Measurements from ENCODE around the gene DICER1.
"Not testable (repeated sequence)": the region's sequence is repeated elsewhere in the genome, so short reads cannot be mapped to it uniquely, and the experiment has no call there.

The DICER1 gene

DNA sequence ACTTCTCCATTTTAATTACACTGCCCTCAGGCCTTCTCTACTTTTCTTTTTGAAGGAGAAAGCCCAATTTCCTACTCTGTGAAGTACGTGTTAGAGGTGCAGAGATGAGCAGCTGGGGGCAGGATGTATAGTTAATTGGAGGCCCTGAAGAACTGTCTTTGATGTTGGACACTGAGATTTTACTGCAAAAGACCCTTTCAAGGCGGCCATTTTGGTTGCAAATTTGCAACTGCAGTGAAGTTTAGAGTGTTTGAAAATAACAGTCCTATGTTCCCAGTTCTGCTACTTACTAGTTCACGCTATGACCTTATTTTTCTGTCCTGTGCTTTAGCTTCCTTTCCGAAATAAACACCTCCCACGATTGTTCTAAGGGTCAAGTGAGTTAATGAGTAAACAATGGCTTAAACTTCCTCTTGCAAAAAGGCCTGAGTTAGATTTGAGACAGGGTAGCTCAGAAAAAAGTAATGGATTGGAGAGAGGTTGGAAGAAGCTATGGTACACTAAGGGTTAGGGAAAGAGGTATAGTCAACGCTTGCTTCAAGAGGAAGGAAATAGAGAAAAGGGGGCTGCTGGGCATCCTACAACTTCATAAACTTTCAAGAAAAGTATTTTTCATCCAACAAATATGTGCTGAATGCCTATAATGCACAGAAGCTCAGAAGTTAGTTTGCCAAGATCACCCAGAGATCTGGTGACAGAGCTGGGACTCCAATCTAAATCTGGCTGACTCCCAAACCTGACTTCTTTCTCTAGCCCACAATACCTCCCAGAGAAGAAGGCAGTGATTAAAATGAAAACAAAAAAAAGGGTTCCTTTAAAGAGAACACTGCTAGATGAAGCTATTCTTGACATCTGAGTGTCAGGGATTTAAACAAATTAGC is 26.4 kb upstream of the DICER1 start:
- no peak for DNase-seq

DNA sequence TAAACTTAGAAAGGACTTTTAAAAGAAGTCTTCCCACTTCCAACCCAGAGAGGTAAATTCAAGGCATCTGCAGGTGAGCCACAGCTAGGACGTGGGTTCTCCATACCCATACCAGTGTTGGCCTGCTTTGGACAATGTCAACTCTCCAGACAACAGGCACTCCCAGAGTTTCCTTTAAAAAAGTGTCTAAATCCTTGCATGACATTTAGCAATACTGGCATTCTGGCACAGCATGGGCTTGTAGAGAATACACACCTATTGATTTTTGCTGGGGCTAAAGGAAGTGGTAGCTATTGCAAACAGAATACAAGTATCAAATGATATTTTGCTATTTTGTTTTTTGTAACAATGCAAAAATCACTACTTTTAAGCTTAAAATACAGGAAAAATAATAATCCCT is 25.8 kb upstream of the DICER1 start:
- DNase-seq = no peak

DNA sequence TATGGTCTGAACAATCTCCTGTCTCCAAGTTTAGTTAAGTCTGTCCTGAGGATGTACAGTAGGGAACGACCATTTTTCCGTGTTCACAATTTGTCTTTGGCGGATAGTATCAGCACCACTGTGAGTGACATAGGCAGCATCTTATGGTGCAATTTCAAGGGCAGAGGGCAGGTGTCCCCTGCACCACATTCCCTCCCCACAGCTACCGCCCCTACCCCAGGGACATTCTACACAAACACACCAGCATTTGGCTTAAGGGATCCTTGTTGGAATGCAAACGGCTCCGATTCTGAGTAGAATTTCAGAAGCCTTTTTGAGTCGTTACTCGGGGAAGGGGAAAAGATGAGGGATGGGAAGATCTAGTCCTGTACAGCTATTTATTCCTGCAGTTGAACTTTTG is 25.1 kb upstream of the DICER1 start:
- no peak for DNase-seq

DNA sequence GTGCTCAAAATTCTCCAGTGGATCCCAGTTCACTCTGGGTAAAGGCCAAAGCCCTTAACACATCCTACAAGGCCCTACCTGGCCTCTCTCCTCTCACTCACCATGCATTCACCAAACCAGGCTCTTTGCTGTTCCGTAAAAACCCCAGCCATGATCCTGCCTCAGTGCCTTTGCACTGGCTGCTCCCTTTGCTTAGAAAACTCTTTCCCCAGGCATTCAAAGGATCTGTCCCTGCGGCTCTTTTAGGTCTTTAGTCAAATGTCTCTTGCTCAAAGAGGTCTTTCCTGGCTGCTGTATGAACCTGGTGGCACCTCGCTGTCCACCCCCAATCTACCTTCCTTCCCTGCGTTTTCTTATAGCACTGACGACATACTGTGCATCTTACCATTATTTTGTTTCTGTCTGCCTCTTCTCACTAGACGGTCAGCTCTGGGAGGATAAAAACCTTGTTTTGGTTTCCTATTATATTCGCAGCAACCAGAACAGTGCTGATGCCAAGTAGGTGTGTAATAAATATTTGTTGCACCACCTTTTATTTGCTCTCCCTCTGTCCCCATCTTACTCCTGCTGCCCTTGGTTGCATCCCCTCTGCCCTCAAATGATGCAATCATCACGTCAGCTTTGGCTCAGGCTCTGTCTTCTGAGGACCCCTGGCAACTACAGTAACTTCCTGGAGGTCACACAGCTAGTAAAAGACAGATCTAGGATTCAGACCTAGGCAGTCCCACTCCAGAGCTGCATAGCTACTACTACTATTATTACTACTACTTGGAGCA is 23.8 kb upstream of the DICER1 start:
- DNase-seq = no peak

DNA sequence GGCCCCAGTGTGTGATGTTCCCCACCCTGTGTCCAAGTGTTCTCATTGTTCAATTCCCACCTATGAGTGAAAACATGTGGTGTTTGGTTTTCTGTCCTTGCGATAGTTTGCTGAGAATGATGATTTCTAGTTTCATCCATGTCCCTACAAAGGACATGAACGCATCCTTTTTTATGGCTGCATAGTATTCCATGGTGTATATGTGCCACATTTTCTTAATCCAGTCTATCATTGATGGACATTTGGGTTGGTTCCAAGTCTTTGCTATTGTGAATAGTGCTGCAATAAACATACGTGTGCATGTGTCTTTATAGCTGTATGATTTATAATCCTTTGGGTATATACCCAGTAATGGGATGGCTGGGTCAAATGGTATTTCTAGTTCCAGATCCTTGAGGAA is 18.3 kb upstream of the DICER1 start:
- DNase-seq = not testable (repeated sequence)

DNA sequence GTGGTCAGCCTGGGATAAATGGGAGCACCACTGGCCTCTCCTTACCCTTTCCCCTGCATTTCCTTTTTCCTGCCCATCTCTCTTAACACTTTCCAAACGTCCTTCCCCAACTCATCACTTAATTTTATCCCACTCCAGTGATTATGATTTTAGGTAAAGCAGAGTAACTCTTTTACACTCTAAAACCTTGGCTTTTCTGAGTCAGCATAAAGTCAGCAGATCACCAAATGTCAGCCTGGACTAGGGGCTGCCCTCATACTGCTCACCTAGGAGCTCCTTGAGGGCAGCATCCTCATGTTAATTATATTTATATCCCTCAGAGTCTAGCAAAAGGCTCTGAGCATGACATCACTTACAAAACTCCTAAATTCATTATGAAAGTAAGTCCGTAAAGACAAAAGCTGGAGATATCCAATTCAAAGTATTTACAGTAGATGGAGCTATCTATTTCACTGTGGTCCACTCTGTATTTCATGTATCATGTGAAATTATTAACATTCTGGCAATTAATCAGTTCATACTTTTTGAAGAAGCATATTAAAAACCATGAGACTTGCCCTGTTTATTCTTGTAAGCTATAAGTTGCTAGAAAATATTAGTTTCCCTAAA is 17.0 kb upstream of the DICER1 start:
- no peak for DNase-seq

DNA sequence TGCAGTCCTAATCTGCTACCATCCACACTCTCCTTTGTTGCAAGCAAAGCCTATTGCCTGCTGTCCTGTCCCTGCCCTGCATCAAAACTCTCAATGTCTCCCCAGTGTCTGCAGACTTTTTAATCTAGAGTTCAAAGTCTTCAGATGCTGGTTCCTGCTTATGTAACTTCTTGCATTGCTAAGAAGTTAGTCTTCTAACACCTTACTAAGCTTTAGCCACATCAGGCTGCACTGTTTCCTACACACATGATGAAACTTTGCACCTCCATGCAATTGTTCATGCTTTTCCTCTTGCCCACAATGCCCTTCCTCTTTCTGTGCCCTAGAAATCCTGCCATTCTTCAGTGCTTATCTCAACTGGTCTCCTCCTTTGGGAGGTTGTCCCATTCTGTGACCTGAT is 16.2 kb upstream of the DICER1 start:
- no peak for DNase-seq

DNA sequence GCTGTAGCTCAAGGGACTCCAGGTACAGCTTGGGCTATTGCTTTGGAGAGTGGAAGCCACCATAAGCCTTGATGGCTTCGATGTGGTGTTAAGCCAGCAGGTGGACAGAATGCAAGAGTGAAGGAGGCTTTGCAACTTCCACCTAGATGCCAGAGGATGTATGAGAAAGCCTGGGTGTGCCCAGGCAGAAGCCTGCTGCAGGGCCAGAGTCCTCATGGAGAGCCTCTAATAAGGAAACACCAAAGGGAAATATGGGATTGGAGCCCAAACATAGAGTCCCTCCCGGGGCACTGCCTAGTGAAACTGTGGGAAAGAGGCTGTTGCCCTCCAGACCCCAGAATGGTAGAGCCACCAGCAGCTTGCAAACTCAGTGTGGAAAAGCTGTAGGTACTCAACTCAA is 9.8 kb upstream of the DICER1 start:
- DNase-seq = no peak

DNA sequence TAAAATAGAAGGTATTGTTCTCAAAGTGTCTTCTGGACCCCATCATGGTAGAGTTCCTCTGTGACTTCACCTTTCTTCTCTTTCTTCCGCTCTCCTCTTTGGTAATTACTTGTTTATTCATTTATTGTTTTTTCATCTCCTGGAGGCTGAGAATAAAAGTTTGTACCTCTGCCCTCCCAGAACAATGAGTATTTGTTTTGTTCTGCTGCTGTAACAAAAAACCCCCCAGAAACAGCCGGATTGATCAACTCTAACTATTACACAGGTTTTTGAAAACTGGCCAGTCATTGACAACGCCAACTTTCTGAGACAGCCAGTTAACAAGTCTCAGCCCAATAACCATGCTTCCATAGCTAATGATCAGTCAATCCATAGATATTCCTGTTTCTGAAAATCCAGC is 8.2 kb upstream of the DICER1 start:
- no peak for DNase-seq

DNA sequence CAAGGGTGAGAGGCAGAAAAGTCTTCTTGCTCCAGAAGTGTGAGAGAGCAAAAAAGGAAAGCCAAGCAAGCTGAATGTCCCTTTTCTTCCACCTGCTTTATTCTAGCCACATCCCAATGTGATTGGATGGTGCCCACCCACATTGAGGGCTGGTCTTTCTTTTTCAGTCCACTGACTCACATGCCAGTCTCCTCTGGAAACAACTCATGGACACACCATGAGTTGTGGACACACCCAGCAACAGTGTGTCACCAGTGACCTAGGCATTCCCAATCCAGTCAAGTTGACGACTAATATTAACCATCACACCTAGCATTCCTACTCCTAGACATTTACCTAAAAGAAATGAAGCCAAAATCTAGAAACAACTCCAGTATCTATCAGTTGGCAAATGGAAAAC is 7.2 kb upstream of the DICER1 start:
- no peak for DNase-seq

DNA sequence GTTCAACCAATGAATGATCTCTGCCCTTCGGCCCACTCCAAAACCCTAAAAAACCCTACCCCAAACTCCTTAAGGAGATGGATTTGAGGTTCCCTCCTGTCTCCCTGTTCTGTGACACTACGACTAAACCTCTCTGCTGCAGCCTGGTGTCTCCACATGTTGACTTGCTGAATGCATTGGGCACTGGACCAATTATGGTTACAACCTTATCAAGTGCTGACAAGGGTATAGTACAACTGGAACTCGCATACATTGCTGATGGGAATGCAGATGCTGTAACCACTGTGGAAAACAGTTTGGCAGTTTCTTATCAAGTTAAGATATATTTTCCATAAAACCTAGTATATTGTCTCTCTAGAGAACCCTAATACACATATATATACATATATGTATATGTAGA is 6.3 kb upstream of the DICER1 start:
- no peak for DNase-seq

DNA sequence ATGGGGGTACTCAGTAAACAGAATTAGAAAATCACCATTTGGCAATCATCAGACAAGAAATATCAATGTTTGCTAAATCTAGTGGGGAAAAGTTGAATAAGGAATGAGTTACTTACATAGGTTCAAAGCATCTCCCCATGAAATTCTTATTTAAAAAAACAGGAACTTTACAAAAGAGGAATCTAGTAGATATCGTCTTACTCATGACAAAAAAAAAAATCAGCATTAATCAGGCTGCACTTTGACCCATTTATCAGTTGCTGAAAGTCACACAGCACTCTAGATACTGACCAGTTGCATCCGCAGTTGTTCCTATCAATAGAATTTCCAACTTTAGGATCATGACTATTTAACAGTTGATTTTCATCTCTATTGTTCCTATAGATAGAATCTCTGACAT is 5.8 kb upstream of the DICER1 start:
- DNase-seq = no peak

DNA sequence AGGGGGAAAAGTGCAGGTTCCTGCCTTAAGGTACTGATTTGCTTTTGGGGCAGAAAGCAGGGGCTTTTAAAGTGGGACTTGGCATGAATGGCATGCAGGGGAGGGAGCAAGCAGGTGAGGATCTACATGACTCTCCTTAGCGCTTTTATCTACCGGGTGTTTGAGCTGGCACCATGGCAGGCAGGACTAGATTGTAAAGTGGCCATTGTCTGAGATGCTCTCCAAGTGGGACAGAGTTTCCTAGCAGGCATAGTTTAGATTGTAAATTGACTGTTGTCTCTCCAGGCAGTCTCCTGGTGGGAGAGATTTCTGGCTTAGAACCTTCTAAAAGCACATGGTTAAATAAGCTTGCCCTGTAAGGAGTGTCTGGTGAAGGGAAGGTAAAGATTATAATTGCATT is 5.3 kb upstream of the DICER1 start:
- DNase-seq = no peak

DNA sequence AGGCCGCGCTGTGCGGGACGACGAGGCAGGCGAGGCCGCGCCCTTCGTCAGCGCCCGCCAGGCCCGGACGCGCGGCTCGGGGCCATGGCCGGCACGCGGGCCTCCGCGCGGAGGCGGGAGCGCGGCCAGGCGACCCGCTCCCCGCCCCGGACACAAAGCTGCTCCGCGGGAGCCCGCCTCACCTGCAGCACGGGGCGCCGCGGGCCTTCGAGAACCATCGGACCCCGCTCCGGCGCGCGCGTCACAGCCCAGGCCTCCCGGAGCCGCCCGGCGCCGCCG is 342 bp downstream of the DICER1 start:
- no peak for DNase-seq

DNA sequence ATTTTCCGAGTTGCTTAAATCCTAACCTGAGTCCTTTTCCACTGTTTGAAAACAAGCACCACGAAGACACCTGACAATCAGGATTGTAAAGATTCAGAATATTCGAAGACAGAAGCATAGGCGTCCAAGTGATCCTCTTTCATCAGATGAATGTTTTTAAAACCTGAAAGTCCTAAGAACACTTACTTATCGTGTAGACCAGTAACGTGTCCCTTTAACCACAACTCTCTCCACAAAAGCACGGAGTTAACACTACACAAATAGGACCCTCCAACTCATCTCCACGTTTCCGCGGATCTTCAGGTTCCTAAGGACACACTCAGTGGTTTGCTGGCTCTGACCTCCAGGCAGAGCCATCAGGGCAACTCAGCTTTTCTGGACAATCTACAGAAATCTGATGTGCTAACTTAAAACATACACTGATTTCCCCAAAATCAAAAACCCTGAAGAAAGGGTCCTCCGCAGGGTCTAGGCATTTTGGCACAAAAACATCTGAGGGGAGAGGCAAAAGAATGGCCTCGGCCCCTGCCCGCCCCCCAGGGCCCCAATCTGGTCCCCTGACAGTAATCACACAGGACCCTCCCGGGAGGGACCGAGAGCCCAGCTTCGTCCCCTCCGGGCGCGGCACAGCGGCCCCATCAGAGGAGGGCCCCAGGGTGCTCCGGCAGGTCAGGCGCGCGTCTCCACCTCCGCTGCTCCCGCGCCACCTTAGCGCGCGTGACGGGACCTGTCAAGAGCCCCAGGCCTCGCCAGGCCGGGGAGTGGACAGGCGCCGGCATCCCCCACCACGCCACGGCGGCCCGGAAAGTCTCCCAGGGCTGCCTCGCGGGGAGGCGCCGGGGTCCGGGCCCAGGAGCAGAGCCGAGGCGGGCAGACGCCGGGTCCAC is 925 bp downstream of the DICER1 start:
- DNase-seq = no peak

DNA sequence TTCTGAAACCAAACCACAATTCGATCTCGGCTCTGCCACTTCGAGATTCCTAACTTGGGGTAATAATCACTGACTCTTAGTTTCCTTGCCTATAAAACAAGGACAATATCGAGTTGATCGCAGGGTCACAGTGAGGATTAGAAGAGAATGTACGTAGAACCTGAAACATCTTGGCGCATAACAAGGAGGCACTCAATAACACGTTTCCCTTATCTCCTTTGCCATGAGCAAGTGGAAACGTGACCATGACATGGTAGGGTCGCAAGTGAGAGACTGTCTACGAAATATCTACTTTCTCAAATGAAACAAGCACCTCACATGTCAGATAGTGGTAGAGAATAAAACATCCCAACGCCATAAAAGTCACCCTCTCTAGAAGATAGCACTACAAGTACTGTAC is 2.3 kb downstream of the DICER1 start:
- no peak for DNase-seq

DNA sequence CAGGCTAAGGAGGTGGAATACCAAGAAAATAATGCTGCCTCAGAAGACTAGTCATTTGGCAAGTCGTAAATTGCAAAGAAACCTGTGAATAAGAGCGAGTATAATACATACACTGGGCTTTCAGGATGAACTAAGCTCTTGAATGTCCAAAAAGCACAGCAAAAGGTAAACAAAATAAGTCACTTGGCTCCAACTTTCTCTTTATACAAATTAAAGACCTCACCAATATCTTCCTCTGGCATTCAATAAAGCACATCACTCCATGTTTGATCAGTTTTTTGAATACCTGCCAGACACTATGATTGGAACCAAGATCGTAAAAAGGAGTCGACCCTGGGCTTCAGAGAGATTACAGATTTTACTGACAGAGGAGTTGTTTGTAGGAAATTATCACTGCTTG is 3.5 kb downstream of the DICER1 start:
- no peak for DNase-seq

DNA sequence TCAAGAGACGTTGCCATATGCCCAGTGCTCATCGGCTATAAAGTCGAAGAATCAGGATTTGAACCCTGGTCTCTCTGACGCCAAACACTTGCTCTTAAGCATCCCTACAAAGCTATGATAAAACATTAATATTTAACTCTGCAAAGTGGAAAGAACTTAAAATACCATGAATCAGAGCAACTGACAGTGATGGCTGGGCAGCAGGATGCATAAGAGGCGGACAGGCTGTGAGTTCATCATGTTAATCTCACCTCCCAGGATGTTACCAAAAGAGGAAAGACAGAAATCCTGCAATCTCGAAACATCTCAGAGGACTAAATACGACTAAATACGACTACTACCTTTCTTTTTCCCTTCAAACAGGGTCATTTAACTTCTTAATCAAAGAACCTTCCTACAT is 5.8 kb downstream of the DICER1 start:
- no peak for DNase-seq

DNA sequence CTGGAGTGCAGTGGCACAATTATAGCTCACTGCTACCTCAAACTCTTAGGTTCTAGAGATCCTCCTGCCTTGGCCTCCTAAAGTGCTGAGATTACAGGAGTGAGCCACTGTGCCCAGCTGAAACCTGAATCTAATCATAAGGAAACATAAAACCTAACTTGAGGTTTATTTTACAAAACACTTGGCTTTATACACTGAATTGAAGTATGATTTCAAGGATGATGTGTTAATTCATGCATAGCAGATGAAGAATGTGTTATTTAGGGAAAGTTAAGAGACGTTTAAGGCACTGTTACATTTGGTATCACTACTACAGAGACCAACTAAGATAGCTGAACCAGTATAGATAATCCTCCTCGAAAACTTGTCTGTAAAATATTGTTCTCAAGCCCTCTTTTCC is 6.4 kb downstream of the DICER1 start:
- no peak for DNase-seq

DNA sequence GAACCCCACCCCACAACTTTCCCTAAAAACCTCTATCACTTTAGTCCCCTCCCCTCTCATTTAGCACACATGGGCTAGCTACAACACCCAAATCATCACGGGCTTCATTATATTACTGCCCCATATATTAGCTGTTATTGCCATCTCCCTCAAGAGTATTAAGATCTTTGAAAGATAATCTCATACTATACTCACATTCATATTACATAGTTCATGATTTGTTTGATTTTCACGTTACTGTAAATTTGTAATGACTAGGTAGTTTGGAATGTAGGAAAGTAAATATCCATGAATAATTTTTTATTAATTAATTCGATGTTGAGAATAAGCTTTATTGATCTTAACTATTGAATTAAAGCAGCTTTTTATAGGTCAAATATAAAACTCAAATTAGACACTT is 7.9 kb downstream of the DICER1 start:
- DNase-seq = no peak

DNA sequence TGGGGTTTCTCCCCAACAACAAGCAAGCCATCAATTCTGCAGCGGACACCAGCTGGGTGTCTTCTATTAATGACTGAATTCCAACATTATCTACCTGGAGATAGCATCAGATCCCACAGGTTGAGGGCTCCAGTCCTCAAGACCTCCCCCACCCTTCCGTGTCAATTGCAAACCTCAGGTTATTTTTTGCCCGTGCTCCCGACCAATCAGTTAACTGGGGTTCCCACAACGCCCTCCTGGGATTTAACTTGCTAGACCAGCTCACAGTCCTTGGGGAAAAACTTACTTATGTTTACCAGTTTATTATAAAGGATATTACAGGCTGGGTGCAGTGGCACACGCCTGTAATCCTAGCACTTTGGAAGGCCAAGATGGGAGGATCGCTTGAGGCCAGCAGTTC is 9.7 kb downstream of the DICER1 start:
- DNase-seq = no peak

DNA sequence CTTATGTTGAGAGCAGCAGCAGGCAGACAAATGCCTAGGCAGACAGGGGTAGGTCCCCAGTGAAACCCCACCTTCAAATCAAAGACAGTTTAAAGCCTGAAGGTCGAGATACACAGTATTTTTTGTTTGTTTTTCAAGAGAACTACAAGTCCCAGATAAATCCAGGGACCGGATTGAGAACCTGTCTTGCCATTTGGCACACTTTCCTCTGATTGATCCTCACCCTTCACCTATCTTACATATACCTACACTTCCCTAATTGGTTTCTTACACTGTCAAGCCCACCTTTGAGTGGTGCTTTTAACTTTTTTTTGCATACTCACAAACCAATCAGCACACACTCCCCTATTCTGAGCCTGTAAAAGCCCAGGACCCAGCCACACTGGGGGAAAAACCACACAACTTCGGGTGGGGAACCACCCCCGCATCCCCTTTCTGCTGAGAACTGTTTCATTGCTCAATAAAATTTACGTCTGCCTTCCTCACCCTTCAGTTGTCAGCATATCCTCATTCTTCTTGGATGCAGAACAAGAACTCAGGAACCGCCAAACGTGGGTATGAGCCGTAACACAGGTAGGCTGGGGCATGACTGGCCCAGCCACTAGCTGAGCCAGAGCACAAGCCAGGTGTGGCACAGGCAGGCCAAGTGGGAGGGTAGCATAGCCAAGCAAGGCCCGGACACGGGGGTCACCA is 11.1 kb downstream of the DICER1 start:
- no peak for DNase-seq

DNA sequence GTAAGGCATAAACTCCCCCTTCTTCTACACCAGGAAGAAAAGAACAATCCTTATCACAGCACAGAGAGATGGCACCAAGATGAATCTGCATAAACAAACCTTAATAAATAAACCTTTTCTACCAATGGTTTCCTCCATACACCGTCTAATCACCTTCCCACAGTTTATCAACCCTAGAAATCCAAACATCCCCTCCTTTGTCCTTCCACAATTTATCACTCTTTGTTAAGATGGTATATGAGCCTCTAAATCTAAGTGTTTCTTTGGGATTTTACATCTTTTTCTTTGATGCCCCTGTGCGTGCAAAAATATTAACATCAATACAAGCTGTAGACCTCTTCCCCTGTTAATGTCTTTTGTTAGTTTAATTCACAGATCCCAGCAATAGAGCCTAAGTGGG is 12.5 kb downstream of the DICER1 start:
- no peak for DNase-seq

Data from NCI-H2081 treated with DMSO at 0.1 percent for 48 hours (cell line).